Testis (tissue), 3 donors: ENCODE data around the gene SPG7. TPM values are rescaled to one million over a fixed set of nuclear protein-coding genes. Genes with fewer than 3 reads are reported as not detected.

Source experiments
- DNase-seq: peaks from one replicate; pipeline ENCODE4 v3.0.0-alpha.2; 2019
- H3K27ac ChIP-seq, 2 donors: fragments of 200-600 bp; sonication (generic); one replicate each; pipeline ENCODE4 v1.5.1; 2019
- H3K27me3 ChIP-seq: fragments of 200-600 bp; sonication (generic); one replicate; pipeline ENCODE4 v1.5.1; 2019
- H3K36me3 ChIP-seq: fragments of 200-600 bp; sonication (generic); one replicate; pipeline ENCODE4 v1.5.1; 2017; ENCODE audit warnings: low read depth; ENCODE audit errors: missing control alignments
- H3K4me1 ChIP-seq: fragments of 200-600 bp; sonication (generic); one replicate; pipeline ENCODE4 v1.5.1; 2019
- H3K4me3 ChIP-seq, 2 donors: fragments of 200-600 bp; sonication (generic); one replicate each; pipeline ENCODE4 v1.5.1; 2017 to 2019
- H3K9me3 ChIP-seq: fragments of 200-600 bp; sonication (generic); one replicate; pipeline ENCODE4 v1.5.1; 2017
- CTCF ChIP-seq, 3 experiments: fragments of 450-650 bp in 2 of 3; fragments of 200-600 bp in 1 of 3; sonication (generic) in 1 of 3; IDR thresholded peaks; one replicate each; pipeline ENCODE4 v1.5.1; 2016 to 2019; ENCODE audit warnings: antibody characterized with exemption in 3 of 3, mild to moderate bottlenecking in 2 of 3, moderate library complexity in 1 of 3
- POLR2A ChIP-seq: fragments of 450-650 bp; IDR thresholded peaks from one replicate; pipeline ENCODE4 v1.6.1; 2017; ENCODE audit warnings: antibody characterized with exemption, mild to moderate bottlenecking, moderate library complexity
- WGBS, 2 donors: methylation state at CpG; one replicate each; pipeline ENCODE4 v1.1.5; 2018; 5-methylcytosine and 5-hydroxymethylcytosine counted together
- intact Hi-C: fragments of 100-400 bp; cut with DNase I; formaldehyde crosslinking; loops from one replicate; pipeline ENCODE4 v1.15.1; 2023; ENCODE audit warnings: low total_unique reads
- polyA plus RNA-seq: library from polyadenylated mRNA; stranded (reverse); fragments of 350-450 nt; fragmentation: Illumina TruSeq; extraction: RNeasy Lipid Tissue Mini Kit (QIAGEN cat#74804); gene quantifications from one replicate; pipeline ENCODE4 v1.2.3, GENCODE V29; 2014; ENCODE audit warnings: low read depth, low replicate concordance; ENCODE audit not compliant: insufficient read depth
- total RNA-seq, 2 donors: library from RNA; depleted of rRNA; stranded (reverse); fragments of >200 nt; gene quantifications; one replicate each; pipeline ENCODE4 v1.2.3, GENCODE V29; 2016

The SPG7 gene
- total and polyA plus RNA-seq, 3 donors from 2014 or later = 97.9 to 307 (median 275) TPM

DNA sequence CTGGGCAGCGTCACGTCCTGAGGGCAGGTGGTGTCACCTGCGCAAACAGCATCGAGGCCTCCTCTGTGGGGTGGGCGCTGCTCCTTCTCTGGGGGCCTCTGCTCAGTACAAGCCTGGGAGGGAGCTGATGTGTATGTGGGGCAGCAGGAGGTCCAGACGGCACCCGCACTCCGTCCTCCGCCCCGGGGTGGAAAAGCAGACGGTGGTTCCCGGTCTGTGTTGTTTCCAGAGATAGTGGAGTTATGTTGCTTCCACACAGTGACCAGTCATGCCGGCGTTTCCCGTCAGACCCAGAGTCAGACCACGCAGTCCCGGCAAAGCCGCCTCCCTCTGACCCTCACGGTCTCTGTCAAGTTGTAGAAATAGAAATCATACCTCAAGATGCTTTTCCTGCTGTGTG is 38.6 kb downstream of the SPG7 start:
- 91 to 94% methylated on average over 18 to 19 of the region's 19 CpGs for WGBS, 2 donors
- TF ChIP-seq POLR2A (no peak), CTCF (IDR thresholded peaks at IDR 0.05) (no peak)
- Histone ChIP-seq H3K4me1 (no peaks in the 10 kb centered on the region), H3K27me3 (no peaks in the 10 kb centered on the region), H3K9me3 (no peaks in the 10 kb centered on the region), H3K4me3 (no peak overlapping the region), H3K36me3 (no peaks in the 10 kb centered on the region), H3K27ac (no peak overlapping the region)
- DNase-seq = no peak
- intact Hi-C loops = no loop called here

- Histone ChIP-seq H3K9me3 (no peaks in the 10 kb centered on the region), H3K36me3 (no peaks in the 10 kb centered on the region), H3K27ac (no peak overlapping the region), H3K4me3 (no peak overlapping the region), H3K4me1 (no peaks in the 10 kb centered on the region), H3K27me3 (no peaks in the 10 kb centered on the region)
- TF ChIP-seq POLR2A = no peak
- no peak for TF ChIP-seq CTCF (IDR thresholded peaks at IDR 0.05)
- WGBS, 2 donors = 87 to 91% methylated on average over 17 of the region's 17 CpGs
- intact Hi-C loops = no loop called here
- DNase-seq = no peak
These were observed 39.1 kb downstream of the SPG7 start for GRCh38 chr16:89547291-89547690.

GRCh38 chr16:89547860-89548259 is 39.7 kb downstream of the SPG7 start:
- no peaks in the 10 kb centered on the region for H3K27me3 ChIP-seq
- no peak overlapping the region for H3K27ac ChIP-seq
- no peaks in the 10 kb centered on the region for H3K9me3 ChIP-seq
- no peaks in the 10 kb centered on the region for H3K4me1 ChIP-seq
- TF ChIP-seq POLR2A (no peak), CTCF (IDR thresholded peaks at IDR 0.05) (no peak)
- no peak for DNase-seq
- intact Hi-C loops = no loop called here
- WGBS, 2 donors = 96 to 98% methylated on average over 20 of the region's 20 CpGs
- H3K36me3 ChIP-seq = no peaks in the 10 kb centered on the region
- H3K4me3 ChIP-seq = no peak overlapping the region

GRCh38 chr16:89548344-89549006 is 40.3 kb downstream of the SPG7 start:
- intact Hi-C loops = no loop called here
- TF ChIP-seq CTCF (IDR thresholded peaks at IDR 0.05) = no peak
- TF ChIP-seq POLR2A = no peak
- no peak overlapping the region for H3K27ac ChIP-seq
- no peaks in the 10 kb centered on the region for H3K9me3 ChIP-seq
- H3K27me3 ChIP-seq = no peaks in the 10 kb centered on the region
- H3K36me3 ChIP-seq = no peaks in the 10 kb centered on the region
- DNase-seq = no peak
- 89 to 93% methylated on average over 27 to 28 of the region's 28 CpGs for WGBS, 2 donors
- H3K4me1 ChIP-seq = no peaks in the 10 kb centered on the region
- H3K4me3 ChIP-seq = no peak overlapping the region
